HG03520 (cell line): Measurements from ENCODE around the gene IGF1R.

ENCODE experiments used
- ATAC-seq: cut with Tn5 transposase; IDR thresholded peaks from one replicate; pipeline ENCODE4 v1.9.1; 2021; ENCODE audit warnings: mild to moderate bottlenecking, moderate library complexity; ENCODE audit not compliant: unreplicated experiment

The IGF1R gene

DNA sequence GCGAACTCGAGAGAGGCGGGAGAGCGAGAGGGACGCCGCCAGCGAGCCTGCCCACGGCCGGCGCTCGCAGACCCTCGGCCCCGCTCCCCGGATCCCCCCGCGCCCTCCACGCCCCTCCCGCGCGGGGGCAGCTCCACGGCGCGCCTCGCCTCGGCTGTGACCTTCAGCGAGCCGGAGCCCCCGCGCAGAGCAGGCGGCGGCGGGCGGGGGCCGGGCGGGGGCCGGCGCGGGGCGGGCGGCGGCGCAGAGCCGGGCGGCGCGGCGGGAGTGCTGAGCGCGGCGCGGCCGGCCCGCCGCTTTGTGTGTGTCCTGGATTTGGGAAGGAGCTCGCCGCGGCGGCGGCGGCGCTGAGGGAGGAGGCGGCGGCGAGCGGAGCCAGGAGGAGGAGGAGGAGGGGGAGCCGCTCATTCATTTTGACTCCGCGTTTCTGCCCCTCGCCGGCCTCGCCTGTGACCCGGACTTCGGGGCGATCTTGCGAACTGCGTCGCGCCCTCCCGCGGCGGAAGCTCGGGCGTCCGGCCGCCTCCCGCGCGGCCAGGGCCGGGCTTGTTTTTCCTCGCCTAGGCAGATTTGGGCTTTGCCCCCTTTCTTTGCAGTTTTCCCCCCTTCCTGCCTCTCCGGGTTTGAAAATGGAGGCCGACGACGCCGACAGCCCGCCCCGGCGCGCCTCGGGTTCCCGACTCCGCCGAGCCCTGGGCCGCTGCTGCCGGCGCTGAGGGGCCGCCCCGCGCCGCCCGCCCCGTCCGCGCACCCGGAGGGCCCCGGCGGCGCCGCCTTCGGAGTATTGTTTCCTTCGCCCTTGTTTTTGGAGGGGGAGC is 524 bp downstream of the IGF1R start:
- peak; percentile 26 for ATAC-seq

DNA sequence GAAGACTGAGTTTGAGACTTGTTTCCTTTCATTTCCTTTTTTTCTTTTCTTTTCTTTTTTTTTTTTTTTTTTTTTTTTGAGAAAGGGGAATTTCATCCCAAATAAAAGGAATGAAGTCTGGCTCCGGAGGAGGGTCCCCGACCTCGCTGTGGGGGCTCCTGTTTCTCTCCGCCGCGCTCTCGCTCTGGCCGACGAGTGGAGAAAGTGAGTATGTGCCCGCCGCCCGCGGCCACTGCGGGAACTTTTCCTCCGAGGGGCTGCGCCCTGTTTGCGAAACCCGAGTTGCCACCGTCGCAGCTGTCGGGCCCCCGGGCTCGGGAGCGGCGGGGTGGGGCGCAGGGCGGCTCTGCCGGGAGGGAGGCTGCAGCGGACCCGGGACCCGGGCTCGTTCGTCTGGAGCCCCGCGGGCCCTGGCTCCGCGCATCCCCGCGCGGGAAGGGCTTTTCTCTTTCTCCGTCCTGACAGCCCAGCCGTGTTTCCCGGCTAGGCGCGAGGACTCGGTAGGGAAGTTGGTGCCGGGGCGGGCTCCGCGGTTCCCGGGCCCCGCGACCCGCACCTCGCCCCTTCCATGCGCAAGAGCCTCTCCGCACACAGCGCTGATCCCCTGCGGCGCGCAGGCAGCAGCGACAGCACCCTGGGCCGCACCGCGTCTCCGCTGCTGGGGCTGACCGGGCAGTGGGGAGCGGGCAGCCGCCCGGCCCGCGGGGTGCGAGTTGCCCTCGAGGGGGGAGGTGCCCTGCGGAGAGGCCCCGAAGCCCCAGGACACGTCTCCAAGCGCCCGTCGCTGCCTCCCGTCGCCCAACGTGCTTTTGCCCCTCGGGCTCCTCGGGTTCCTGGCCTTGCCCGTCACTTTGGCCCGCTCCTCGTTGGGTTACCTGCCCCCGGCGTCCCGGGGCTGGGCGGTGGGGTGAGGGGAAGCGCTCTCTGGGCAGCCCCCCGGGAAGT is 1.4 kb downstream of the IGF1R start:
- no peak for ATAC-seq

DNA sequence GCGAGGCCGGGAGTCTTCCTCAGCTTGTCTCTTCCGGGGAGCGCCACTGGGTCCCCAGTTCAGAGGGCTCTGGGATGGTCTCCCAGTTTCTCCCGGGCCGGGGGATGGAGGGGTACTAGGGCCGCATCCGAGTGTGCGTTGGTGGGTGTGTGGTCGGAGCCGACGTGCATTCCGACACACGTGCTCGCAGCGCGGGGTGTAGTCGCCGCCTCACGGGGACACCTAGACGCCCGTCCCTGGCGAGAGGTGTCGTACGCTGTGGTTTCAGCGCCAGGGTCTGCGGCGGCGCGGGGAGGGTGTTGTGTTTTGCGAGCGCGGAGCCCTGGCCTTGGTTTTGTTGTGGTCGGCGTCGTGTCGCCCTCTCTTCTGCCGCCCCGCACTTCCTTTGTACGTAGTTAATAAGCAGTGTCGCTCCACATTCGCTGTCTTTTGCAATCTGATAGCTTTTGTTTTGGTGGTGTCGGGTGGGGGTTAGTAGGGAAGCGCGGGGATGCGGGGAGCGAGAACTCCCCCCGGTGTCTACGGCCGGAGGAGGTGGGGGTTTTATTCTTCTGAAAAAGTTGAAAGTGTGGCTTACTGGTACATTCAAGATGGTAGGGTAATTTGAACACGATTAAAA is 2.2 kb downstream of the IGF1R start:
- no peak for ATAC-seq

DNA sequence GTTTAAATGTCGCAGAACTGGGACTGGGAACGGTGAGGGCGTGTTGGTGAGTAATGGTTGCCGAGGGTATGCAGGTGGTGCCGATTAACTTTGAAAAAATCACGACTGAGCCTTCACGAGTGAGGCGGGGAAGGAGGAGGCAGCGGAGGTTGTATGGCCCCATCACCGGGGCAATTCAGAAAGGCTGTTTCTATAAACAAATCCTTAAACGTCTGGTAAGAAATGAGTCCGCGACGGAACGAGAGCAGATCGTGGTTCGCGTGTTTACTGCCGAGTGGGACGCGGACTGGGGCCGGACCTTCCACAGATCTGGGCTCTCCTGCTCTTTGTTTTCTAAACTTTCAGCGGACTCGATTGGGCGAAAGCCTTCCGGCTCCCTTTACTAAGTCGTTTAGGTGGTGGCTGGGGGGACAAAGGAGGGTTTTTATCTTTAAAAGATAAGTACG is 2.7 kb downstream of the IGF1R start:
- no peak for ATAC-seq

DNA sequence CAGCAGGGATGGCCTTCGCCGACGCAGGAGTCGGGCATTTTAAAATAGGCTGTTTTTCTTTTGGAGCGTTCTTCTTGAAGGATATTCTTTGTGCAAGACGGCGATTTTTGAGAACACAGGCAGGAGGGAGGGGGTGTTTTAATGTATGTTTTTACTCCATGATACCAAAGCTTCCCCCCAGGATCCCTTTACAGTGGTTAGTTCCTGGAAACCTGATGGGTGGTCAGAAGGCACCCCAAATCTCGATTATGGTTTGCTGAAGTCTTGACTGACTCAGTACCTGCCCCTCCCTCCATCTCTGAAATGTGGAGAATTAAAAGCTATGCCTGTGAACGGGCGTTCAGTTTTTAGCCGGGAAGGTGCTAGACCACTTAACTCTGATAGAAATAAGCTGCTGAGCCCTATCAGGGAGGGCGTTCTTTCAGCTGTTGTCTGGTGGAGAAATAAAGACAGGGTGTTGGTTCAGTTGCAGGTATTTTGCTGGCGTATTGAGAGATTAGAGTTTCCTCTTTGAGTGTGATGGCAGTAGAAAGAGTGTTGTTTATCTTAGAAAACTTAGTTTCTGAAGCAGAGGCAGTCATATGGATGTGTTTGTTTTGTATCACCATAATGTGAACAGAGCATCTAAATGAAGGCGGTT is 3.4 kb downstream of the IGF1R start:
- no peak for ATAC-seq

DNA sequence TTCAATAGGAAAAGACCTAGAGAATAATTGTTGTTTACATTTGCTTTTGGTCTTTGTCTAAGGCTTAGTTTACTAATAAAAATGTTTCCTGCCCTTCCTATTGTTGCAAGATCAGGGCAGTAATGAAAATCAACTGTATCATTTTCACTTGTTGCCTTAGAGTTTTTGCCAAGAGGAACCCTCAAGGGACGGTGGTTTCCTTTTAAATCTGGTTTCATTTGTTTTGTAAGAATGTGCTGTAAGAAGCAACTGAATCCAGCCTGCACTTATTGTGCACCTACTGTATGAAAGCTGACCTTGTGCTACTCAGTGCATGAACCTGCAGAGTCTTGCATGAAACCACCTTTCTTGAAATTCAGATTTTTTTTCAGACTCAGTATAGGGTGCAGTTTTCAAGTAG is 5.3 kb downstream of the IGF1R start:
- ATAC-seq = no peak

DNA sequence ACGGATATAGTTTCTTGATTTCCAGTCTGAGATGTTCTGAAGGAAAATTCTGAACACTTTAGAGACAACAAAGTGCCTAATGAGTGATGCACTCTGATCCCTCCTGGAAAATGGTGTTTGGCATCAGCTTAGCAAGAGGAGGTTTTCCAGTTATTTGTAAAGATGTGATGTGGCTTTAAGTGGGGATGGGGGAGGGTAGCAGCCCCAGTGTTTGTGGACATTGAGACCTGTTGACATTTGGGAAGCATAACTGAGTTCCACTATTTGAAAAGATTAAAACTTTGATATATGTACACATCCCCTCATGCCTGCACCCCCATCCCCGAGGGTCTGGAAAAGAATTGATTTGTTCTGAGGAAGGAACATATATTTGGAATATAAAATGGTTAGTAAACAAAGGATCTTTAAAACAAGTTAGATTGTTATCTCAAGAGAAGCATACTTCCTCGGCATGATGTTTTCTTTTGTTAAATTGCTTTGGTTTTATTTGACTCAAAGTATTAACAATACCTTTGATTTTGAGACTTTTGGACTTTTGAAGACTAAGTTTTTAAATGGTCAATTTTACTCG is 6.5 kb downstream of the IGF1R start:
- no peak for ATAC-seq

DNA sequence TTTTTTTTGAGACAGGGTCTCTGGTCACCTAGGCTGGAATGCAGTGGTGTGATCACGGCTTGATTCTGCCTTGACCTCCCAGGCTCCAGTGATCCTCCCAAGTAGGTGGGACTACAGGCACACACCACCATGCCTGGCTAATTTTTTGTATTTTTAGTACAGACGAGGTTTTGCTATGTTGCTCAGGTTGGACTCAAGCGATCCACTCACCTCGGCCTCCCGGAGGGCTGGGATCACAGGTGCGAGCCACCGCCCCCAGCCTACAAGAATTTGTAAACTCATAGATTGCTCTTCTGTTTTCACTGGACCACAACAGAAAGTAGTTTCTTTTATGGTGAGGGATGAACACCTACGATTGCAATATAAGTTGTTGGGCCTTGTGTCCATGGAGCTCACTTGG is 7.4 kb downstream of the IGF1R start:
- ATAC-seq = no peak

DNA sequence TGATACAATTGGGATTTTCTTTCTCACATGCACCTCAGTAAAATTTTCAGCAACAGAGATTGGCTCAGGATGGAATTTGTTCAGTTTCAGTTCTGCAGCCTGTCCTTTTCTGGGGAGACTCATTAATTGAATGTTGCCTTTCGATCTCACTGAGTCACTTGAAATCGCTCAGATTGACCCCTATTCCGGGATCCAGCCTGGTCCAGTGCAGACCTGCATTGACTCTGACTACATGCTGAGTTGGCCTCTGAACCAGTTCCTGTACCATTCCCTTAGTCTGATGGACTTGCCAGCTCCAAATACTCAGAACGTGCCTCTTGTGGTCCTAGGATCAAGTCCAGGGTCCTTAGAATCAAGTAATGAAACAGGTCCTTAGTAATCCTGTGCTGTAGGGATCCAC is 9.4 kb downstream of the IGF1R start:
- no peak for ATAC-seq

DNA sequence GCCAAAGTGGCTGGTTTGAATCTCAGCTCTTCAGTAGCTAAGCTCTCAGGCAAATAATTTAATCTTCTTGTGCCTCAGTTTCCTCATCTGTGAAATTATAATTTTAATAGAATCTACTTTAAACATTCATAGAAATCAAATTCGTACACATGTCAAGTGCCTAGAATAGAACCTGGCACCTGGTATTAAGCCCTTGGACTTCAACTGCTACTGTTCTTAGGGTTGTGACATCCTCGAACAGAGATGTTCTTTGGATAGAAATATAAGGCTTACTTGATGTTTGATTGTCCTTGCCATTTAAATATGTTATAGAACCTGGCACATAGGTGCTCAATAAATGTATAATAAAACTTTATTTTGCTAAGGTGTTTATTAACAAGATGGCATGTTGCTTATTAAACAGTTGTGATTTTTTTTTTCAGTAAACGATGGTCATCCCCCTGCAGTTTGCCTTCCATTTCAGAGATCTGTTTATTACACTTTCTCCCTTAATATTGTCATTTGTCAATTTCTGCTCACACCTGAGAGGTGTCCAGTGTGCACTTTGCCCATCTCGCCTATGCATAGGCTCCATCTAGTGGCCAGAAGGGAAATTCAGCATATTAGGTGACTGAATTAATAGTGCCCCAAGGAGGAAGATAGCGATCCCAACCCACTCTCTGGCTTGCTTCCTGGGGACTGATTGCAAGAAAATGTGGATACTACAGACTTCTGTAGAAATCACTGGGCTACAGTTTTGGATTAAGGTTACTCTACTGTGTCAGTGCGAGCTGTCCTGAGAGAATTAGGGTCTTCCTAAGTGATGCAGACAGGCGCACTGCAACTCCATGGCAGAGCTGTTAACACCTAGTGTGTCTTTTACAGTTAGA is 10.7 kb downstream of the IGF1R start:
- ATAC-seq = peak; percentile 82

DNA sequence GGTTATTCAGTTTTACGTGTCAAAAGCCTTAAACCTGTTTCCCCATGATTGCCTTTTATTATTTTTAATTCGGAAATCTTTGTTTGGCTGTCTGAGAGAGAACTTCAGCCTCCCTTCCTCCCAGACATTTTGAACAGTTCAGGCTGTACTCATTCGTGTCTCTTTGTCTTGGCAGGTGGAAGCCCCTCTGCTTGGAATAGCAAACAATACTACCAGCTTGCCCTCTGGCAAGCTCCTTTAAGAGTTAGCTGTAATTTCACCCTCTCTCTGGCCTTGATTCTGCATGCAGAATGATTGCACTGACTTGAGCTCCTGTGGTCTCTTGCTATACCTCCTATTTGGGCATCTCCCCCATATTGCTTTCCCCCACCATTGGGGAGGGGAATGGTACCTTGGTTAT is 11.7 kb downstream of the IGF1R start:
- no peak for ATAC-seq

DNA sequence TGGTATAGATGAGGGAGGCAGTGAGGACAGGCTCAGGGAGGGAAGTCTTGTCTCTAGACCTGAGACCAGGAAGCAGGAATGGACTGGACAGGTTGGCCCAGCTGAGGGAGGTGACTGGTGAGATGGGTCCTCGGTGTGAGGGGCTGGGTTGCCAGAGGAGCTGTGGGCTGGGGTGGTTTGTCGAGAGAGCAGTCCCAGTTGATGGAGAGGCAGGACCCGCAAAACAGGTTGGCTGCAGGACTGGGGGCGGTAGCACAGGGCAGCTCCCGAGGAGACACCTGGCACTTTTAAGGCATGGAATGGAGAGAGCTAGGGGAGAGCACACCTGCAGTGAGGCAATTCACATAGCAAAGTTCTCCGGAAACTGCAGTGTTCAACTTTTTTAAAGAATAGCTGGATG is 14.7 kb downstream of the IGF1R start:
- ATAC-seq = no peak

DNA sequence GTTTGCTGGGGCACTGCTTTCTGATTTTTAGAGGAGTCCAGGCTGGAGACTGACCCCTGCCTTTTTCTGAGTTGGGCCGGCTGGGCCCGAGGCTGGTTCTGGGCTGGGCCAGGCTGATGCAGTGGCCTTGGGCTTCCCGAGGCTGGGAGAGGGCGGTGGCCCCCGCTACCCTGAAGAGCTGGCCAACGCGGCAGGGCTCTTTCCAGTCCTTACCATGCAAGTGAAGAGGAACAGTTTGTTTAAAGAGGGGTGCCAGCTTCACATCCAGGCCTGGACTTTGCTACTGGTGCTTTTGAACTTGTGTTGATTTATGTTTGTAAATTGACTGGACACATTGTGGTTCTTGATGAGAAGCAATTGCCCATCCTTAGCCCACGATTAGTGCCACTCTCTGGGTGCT is 15.3 kb downstream of the IGF1R start:
- ATAC-seq = no peak

DNA sequence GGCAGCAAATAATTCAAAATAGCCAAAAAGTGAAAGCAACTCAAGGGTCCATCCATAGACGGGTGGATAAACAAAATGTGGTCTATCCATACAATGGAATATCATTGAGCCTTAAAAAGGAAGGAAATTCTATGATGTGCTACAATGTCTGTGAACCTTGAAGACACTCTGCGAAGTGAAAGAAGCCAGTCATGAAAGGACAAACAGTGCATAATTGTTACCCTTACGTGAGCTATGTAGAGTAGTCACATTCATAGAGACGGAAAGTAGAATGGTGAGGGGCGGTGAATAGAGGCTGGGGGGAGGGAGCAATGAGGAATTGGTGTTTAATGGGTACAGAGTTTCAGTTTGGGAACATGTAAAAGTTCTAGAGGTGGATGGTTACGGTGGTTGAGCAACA is 18.1 kb downstream of the IGF1R start:
- ATAC-seq = no peak

DNA sequence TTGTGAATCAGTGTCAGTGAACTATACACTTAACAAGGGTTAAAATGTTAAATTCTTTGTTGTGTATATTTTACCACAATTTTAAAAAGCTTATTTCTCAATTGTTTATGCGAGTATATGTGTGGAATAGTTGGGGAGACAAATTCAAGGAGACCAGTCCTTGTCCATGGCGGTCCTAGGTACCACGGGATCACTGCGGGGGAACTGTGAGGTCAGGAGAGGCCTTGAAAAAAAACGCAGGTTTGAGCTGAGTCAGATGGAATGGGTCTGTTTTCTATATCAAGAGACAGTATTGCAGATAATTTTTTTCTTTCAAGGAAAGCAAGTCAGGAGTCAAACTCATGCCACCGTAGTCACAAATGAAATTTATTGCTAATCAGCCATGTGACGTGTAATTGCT is 18.5 kb downstream of the IGF1R start:
- no peak for ATAC-seq

DNA sequence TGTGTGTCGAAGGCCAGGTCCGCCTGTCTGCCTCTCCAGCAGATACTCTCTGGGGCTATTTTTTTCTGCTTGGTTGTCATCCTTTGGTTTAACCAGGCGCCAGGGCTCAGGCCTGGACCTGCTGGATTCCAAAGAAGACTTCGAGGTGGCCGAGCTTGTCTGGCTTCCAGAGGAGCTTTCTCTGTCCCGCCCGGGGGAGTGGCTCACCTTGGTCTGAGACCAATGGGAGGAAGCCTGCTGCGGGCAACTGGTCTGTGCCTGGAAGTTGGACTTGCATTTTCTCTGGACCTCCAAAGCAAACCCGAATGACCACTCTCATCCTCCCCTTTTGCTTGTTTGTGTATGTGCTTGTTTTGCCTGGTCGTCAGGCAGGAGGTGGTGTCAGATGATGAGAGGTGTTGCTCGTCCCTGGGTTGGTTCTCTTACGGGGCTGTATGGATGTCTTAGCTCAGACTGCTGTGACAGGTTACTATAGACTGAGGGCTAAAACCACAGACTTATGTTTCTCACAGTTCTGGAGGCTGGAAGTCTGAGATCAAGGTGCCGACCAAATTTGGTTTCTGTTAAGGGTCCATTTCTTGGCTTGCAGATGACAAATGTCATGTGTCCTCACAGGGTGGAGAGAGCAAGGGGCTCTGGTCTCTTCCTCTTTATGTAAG is 19.3 kb downstream of the IGF1R start:
- no peak for ATAC-seq

DNA sequence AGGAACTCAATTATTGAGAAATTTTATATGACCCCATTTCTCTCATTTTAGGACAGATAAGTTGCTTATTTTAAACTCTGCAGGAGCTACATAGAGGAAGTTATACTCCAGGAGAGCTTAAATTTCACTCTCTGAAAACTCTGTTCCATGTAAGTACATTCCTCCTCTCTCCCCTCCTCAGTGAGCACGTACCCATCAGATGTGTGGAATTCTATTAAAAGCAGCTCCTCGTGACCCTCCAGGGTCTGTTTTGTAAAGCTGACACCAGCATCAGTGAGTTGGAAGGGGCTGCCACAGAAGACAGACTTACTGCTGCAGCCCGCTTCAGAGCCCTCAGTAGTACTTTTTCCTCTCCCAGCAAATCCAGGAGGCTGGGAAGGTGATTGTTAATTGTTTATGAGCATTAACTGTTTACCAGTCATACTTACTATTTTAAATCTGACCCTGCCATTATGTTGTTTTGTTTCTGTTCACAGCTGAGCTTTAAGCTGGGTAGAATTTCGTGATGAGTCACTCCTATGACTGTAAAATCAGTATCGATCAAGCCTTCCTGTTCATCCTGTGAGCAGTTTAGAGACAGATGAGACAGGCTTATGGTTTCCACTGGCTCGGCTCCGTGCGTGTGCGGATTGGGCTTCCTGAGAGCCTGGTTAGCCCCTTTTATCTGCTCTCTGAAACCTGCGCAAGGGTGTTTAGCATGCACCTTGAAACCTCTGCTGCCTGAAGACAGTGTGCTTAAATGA is 20.4 kb downstream of the IGF1R start:
- peak; percentile 85 for ATAC-seq

DNA sequence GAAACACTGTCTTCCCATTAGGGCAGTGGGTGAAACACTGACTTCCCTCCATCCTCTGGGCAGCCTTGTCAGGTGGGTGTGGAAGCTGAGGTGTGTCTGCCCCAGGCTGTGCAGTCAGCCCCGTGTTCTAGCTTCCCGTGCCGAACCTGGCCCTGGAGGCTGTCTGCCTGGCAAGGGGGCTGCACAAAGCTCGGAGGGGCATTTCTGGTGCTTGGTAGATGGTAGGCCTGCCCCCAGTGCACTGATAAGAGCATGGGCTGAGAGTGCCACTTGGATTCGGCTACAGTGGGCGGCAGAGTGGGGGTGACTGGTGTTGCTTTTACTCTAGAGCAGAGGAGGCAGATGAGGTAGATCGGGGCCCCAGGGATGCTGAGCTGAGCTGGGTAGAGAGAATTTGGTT is 21.3 kb downstream of the IGF1R start:
- no peak for ATAC-seq
